GM18520 (cell line): ENCODE measurements around the gene GTSE1.

ENCODE experiments used
- ATAC-seq: cut with Tn5 transposase; IDR thresholded peaks from one replicate; pipeline ENCODE4 v1.9.1; 2021; ENCODE audit not compliant: unreplicated experiment

The GTSE1 gene

GRCh38 chr22:46363611-46364321, 67.1 kb downstream of the GTSE1 start:
- ATAC-seq: no peak

GRCh38 chr22:46364341-46365165, 67.9 kb downstream of the GTSE1 start:
- ATAC-seq: no peak

- no peak for ATAC-seq
These were observed 68.5 kb downstream of the GTSE1 start for GRCh38 chr22:46365166-46365624.

GRCh38 chr22:46366327-46366731, 69.7 kb downstream of the GTSE1 start:
- no peak for ATAC-seq

- no peak for ATAC-seq
These were observed 70.4 kb downstream of the GTSE1 start for GRCh38 chr22:46366801-46367706.

GRCh38 chr22:46367707-46368191, 71.1 kb downstream of the GTSE1 start:
- ATAC-seq: no peak

- ATAC-seq: no peak
These were observed 71.8 kb downstream of the GTSE1 start for GRCh38 chr22:46368422-46368821.

- ATAC-seq: no peak
These were observed 72.4 kb downstream of the GTSE1 start for GRCh38 chr22:46368871-46369715.

GRCh38 chr22:46369716-46370583, 73.3 kb downstream of the GTSE1 start:
- no peak for ATAC-seq

- no peak for ATAC-seq
These were observed 74.1 kb downstream of the GTSE1 start for GRCh38 chr22:46370584-46371291.

GRCh38 chr22:46371623-46372226, 75.1 kb downstream of the GTSE1 start:
- ATAC-seq: no peak

- no peak for ATAC-seq
These were observed 76.0 kb downstream of the GTSE1 start for GRCh38 chr22:46372686-46373085.

- ATAC-seq: no peak
These were observed 76.5 kb downstream of the GTSE1 start for GRCh38 chr22:46373159-46373558.

GRCh38 chr22:46373921-46374662, 77.4 kb downstream of the GTSE1 start:
- ATAC-seq: no peak

GRCh38 chr22:46374663-46375474, 78.2 kb downstream of the GTSE1 start:
- no peak for ATAC-seq

GRCh38 chr22:46376111-46376510, 79.4 kb downstream of the GTSE1 start:
- ATAC-seq: no peak
